Fibroblast of lung (primary cell): ENCODE results near the gene TBCC.

Experiments used
- CTCF ChIP-seq, 2 donors: IDR thresholded peaks in 1 of 2; conservative IDR thresholded peaks in 1 of 2; 1 replicate in 1 of 2; 2 replicates in 1 of 2; pipeline ENCODE4 v1.5.1; 2011 to 2012; ENCODE audit warnings: low read length in 2 of 2, control low read depth in 1 of 2, inconsistent platforms in 1 of 2, low read depth in 1 of 2, mild to moderate bottlenecking in 1 of 2
- EZH2 ChIP-seq: IDR thresholded peaks from 2 replicates; pipeline ENCODE4 v1.5.1; 2012; ENCODE audit warnings: low read length, control low read depth, mild to moderate bottlenecking; ENCODE audit errors: missing control alignments

- TF ChIP-seq EZH2 (no peak), CTCF (conservative IDR thresholded peaks at IDR 0.05 in 1 of 2, IDR thresholded peaks at IDR 0.05 in 1 of 2; ENCODE audit: low read depth in 1 of 2, low read length in 2 of 2) (no peak)
Measured at GRCh38 chr6:42762950-42763349, 17.0 kb upstream of the TBCC start.
